Measurements from ENCODE around the gene CHRM1. TPM values are rescaled to one million over a fixed set of nuclear protein-coding genes. Genes with fewer than 3 reads are reported as not detected.

Gene CHRM1
- total RNA-seq, 1 donor from 2014 or later: not detected

- no peaks in the 10 kb centered on the region for H3K9me3 Mint-ChIP-seq (ENCODE audit: unreplicated experiment)
- H3K27ac Mint-ChIP-seq (ENCODE audit: unreplicated experiment): no peak overlapping the region
Observed at GRCh38 chr11:62925745-62926679, 4.8 kb upstream of the CHRM1 start.

GRCh38 chr11:62925308-62925707, 4.1 kb upstream of the CHRM1 start:
- Mint-ChIP-seq H3K4me3 (ENCODE audit: unreplicated experiment) (peak overlapping the region; percentile 80), H3K27me3 (ENCODE audit: unreplicated experiment) (peaks cover 15% of the 10 kb centered on the region), H3K36me3 (ENCODE audit: low read depth, unreplicated experiment) (peaks cover 3% of the 10 kb centered on the region), H3K27ac (ENCODE audit: unreplicated experiment) (no peak overlapping the region), H3K4me1 (ENCODE audit: unreplicated experiment) (peaks cover 38% of the 10 kb centered on the region), H3K9me3 (ENCODE audit: unreplicated experiment) (no peaks in the 10 kb centered on the region)
- DNase-seq (ENCODE audit: low spot score): no peak
- TF ChIP-seq CTCF (IDR thresholded peaks at IDR 0.05; ENCODE audit: unreplicated experiment): no peak

More at GRCh38 chr11:62925745-62926679, 4.8 kb upstream of the CHRM1 start:
- Mint-ChIP-seq H3K4me3 (ENCODE audit: unreplicated experiment) (peak overlapping the region; percentile 80), H3K4me1 (ENCODE audit: unreplicated experiment) (peaks cover 38% of the 10 kb centered on the region), H3K27me3 (ENCODE audit: unreplicated experiment) (peaks cover 15% of the 10 kb centered on the region), H3K36me3 (ENCODE audit: low read depth, unreplicated experiment) (peaks cover 7% of the 10 kb centered on the region)
- DNase-seq (ENCODE audit: low spot score): peak; percentile 38
- no peak for TF ChIP-seq CTCF (IDR thresholded peaks at IDR 0.05; ENCODE audit: unreplicated experiment)

GRCh38 chr11:62923601-62924411, 2.6 kb upstream of the CHRM1 start:
- Mint-ChIP-seq H3K4me1 (ENCODE audit: unreplicated experiment) (peaks cover 35% of the 10 kb centered on the region), H3K4me3 (ENCODE audit: unreplicated experiment) (peak overlapping the region; percentile 73), H3K36me3 (ENCODE audit: low read depth, unreplicated experiment) (peaks cover 8% of the 10 kb centered on the region), H3K9me3 (ENCODE audit: unreplicated experiment) (no peaks in the 10 kb centered on the region), H3K27me3 (ENCODE audit: unreplicated experiment) (peaks cover 15% of the 10 kb centered on the region), H3K27ac (ENCODE audit: unreplicated experiment) (no peak overlapping the region)
- no peak for TF ChIP-seq CTCF (IDR thresholded peaks at IDR 0.05; ENCODE audit: unreplicated experiment)
- DNase-seq (ENCODE audit: low spot score): no peak

GRCh38 chr11:62922653-62923431, 1.7 kb upstream of the CHRM1 start:
- Mint-ChIP-seq H3K27me3 (ENCODE audit: unreplicated experiment) (peaks cover 13% of the 10 kb centered on the region), H3K4me1 (ENCODE audit: unreplicated experiment) (peaks cover 25% of the 10 kb centered on the region), H3K9me3 (ENCODE audit: unreplicated experiment) (no peaks in the 10 kb centered on the region), H3K27ac (ENCODE audit: unreplicated experiment) (no peak overlapping the region), H3K4me3 (ENCODE audit: unreplicated experiment) (peak overlapping the region; percentile 75), H3K36me3 (ENCODE audit: low read depth, unreplicated experiment) (peaks cover 8% of the 10 kb centered on the region)
- peak; percentile 54 for DNase-seq (ENCODE audit: low spot score)
- peak; percentile 38 for TF ChIP-seq CTCF (IDR thresholded peaks at IDR 0.05; ENCODE audit: unreplicated experiment)
